GM20000 (cell line): ENCODE data around the gene ANKRD40CL.
"Not testable (repeated sequence)": the region's sequence is repeated elsewhere in the genome, so short reads cannot be mapped to it uniquely, and the experiment has no call there.

Source experiments
- DNase-seq: peaks from one replicate; pipeline ENCODE4 v3.0.0; 2012; ENCODE audit warnings: low spot score
- CTCF ChIP-seq: IDR thresholded peaks from 2 replicates; pipeline ENCODE4 v1.5.1; 2012; ENCODE audit warnings: mild to moderate bottlenecking, control low read depth; ENCODE audit errors: extremely low read depth, missing control alignments

The ANKRD40CL gene

GRCh38 chr17:50806141-50806643, 38.9 kb upstream of the ANKRD40CL start:
- TF ChIP-seq CTCF = no peak
- no peak for DNase-seq

DNA sequence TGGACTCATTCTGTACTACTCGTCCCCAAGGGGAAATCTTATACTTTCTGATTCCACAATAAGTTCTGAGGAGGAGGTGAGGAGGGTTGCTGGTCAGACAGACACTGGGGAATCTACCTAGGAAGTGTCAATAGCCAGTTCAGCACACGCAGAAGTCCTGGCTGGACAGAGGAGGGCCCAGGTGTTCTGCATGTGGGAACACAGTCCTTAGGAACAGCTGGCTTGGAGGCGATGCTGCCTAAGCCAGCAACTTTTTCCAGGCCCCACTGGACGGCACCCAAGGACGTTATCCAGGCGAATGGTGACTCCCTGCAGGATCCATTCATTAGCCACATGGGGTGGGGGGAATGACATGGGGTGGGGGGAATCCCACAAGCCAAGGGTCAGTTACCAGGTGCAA, 38.2 kb upstream of the ANKRD40CL start:
- TF ChIP-seq CTCF = no peak
- DNase-seq = no peak

- DNase-seq = not testable (repeated sequence)
These were observed 37.6 kb upstream of the ANKRD40CL start for GRCh38 chr17:50804749-50805475.

DNA sequence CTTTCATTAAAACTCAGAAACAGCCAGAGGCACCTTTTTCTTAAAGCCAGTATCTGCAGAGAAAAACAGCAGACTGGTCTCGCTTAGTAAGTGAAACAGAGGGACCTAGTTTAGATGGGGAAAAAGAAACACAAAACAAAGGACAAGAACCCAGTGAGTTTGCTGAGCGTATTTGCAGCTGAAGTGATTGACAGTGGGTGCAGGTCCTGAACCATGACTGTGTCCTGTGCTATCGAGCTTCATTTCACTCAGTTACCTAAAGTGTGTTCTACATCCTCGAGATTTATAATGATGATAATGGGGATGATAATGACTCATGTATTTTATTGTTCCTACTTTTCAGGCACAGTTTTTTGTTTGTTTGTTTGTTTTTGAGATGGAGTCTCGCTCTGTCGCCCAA, 36.4 kb upstream of the ANKRD40CL start:
- no peak for TF ChIP-seq CTCF
- DNase-seq = no peak

GRCh38 chr17:50802609-50803571, 35.6 kb upstream of the ANKRD40CL start:
- DNase-seq = no peak
- no peak for TF ChIP-seq CTCF

DNA sequence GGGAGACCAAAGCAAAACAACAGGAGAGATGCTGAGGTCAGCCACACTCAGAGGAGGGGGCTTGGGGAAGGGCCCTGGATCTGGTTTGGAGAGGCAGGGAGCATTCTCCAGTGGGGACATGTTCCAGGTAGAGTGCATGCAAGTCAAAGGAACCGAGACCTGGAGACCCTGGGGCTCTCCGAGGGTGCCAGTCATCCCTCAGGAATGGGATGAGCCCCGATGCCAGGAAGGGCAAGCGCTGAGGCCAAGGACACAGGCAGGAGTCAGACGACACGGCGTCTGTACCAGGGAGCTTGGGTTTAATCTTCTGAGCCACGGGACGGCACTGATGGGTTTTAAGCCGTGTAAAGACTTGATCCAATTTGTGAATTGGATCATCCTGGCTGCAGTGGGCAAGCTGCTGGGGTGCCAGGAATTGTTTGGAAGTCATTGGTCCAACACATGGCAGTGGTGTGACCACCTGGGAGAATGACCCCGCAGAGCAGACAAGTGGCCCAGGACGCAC, 32.9 kb upstream of the ANKRD40CL start:
- no peak for DNase-seq
- no peak for TF ChIP-seq CTCF

- no peak for DNase-seq
These were observed 32.3 kb upstream of the ANKRD40CL start for GRCh38 chr17:50799582-50799981.

More at GRCh38 chr17:50799582-50799981, 32.3 kb upstream of the ANKRD40CL start:
- TF ChIP-seq CTCF = no peak
